HCT116 (cell line): ENCODE data around the gene PPP2R5D. TPM values are rescaled to one million over a fixed set of nuclear protein-coding genes. Genes with fewer than 3 reads are reported as not detected.

Experiments used
- ATAC-seq: fragments of 200-7000 bp; cut with Tn5 transposase; 2 replicates; pipeline ENCODE4 v1.9.1; 2020; ENCODE audit warnings: mild to moderate bottlenecking, moderate library complexity
- BruUV-seq: library from RNA; stranded (reverse); fragments of 400-500 nt; replicated peaks from 2 replicates; lab custom pipeline; 2021; lab: Mats Ljungman, UMichigan
- CTCF ChIA-PET: fragments of 300-600 bp; sonication (Branson Sonifier 250); formaldehyde crosslinking; loops from one replicate; lab custom pipeline; 2021; ENCODE audit warnings: antibody characterized with exemption; lab: Charles Lee
- POLR2A ChIA-PET: fragments of 300-600, 350-600 bp; sonication (Branson Sonifier 250); formaldehyde crosslinking; loops from one replicate; lab custom pipeline; 2021; ENCODE audit warnings: antibody characterized with exemption; lab: Charles Lee
- RAD21 ChIA-PET, 2 experiments: fragments of 300-600 bp; sonication (Branson Sonifier 250); formaldehyde crosslinking; loops; one replicate each; lab custom pipeline; 2023; ENCODE audit warnings: low total read pairs in 2 of 2; ENCODE audit not compliant: uncharacterized antibody in 2 of 2, unreplicated experiment in 2 of 2, low non-redundant PET in 1 of 2; lab: Charles Lee
- DNase-seq: peaks from one replicate; pipeline ENCODE4 v3.0.0-alpha.2; 2010; ENCODE audit warnings: low read depth, low spot score
- H2AFZ ChIP-seq: fragments of 200-600 bp; shearing (Covaris generic), sonication (generic); 2 replicates; pipeline ENCODE4 v1.6.1; 2017; ENCODE audit warnings: low read depth, mixed run types, mixed read lengths, antibody characterized with exemption, low read length; ENCODE audit not compliant: poor library complexity, severe bottlenecking
- H3K27ac ChIP-seq: 2 replicates; pipeline ENCODE4 v1.5.1; 2012; ENCODE audit warnings: low read depth, low read length
- H3K27me3 ChIP-seq: fragments of 200-600 bp; sonication (generic); 2 replicates; pipeline ENCODE4 v1.6.1; 2016; ENCODE audit warnings: mixed run types, low read length, mixed read lengths; ENCODE audit not compliant: insufficient read depth
- H3K36me3 ChIP-seq, 2 experiments: fragments of 200-500 bp in 1 of 2; fragments of 200-600 bp in 1 of 2; sonication (Bioruptor generic) in 1 of 2; sonication (generic) in 1 of 2; 2 replicates each; pipeline versions ENCODE4 v1.5.1 to v1.6.1; 2014 to 2016; ENCODE audit warnings: low read length in 2 of 2, inconsistent platforms in 1 of 2, mixed read lengths in 1 of 2, mixed run types in 1 of 2; ENCODE audit not compliant: insufficient read depth in 2 of 2, control insufficient read depth in 1 of 2
- H3K4me1 ChIP-seq, 2 experiments: fragments of 200-600 bp in 1 of 2; sonication (generic) in 1 of 2; 2 replicates each; pipeline versions ENCODE4 v1.5.1 to v1.6.1; 2012 to 2017; ENCODE audit warnings: low read length in 2 of 2, inconsistent platforms in 1 of 2, mild to moderate bottlenecking in 1 of 2, mixed read lengths in 1 of 2, mixed run types in 1 of 2, moderate library complexity in 1 of 2; ENCODE audit not compliant: insufficient read depth in 2 of 2, control insufficient read depth in 1 of 2
- H3K4me2 ChIP-seq: fragments of 200-600 bp; sonication (generic); 2 replicates; pipeline ENCODE4 v1.6.1; 2017; ENCODE audit warnings: mixed run types, low read length, mixed read lengths
- H3K4me3 ChIP-seq, 2 experiments: fragments of 200-600 bp in 1 of 2; sonication (generic) in 1 of 2; replicated peaks in 1 of 2; 2 replicates each; pipeline ENCODE4 v1.5.1; 2011 to 2016; ENCODE audit warnings: low read length in 2 of 2, control low read depth in 1 of 2, low read depth in 1 of 2, mild to moderate bottlenecking in 1 of 2, mixed read lengths in 1 of 2, mixed run types in 1 of 2
- H3K79me2 ChIP-seq: fragments of 200-600 bp; sonication (generic); 2 replicates; pipeline ENCODE4 v1.6.1; 2017; ENCODE audit warnings: mild to moderate bottlenecking, mixed run types, low read length, moderate library complexity, mixed read lengths; ENCODE audit not compliant: insufficient read depth
- H3K9ac ChIP-seq: fragments of 200-600 bp; sonication (generic); 2 replicates; pipeline ENCODE4 v1.6.1; 2016; ENCODE audit warnings: low read length, mixed read lengths
- H3K9me2 ChIP-seq: fragments of 200-600 bp; sonication (generic), shearing (Covaris generic); 2 replicates; pipeline ENCODE4 v1.6.1; 2017; ENCODE audit warnings: mixed run types, mild to moderate bottlenecking, moderate library complexity; ENCODE audit not compliant: insufficient read depth
- H3K9me3 ChIP-seq, 2 experiments: fragments of 200-500 bp in 1 of 2; fragments of 200-600 bp in 1 of 2; sonication (Bioruptor generic) in 1 of 2; sonication (generic) in 1 of 2; 2 replicates each; pipeline ENCODE4 v1.6.1; 2014 to 2017; ENCODE audit warnings: low read length in 2 of 2, mixed read lengths in 2 of 2, inconsistent platforms in 1 of 2, low read depth in 1 of 2, mild to moderate bottlenecking in 1 of 2, mixed run types in 1 of 2, moderate library complexity in 1 of 2; ENCODE audit not compliant: control insufficient read depth in 1 of 2, insufficient read depth in 1 of 2
- H4K20me1 ChIP-seq: fragments of 200-600 bp; sonication (generic), shearing (Covaris generic); 2 replicates; pipeline ENCODE4 v1.6.1; 2017; ENCODE audit warnings: mixed run types, mild to moderate bottlenecking, moderate library complexity; ENCODE audit not compliant: insufficient read depth
- CBX3 ChIP-seq: IDR thresholded peaks from 2 replicates; pipeline ENCODE4 v1.6.1; 2012; ENCODE audit warnings: low read depth
- CEBPB ChIP-seq: IDR thresholded peaks from 2 replicates; pipeline ENCODE4 v1.6.1; 2012; ENCODE audit warnings: low read depth
- CTCF ChIP-seq, 3 experiments: fragments of 200-600 bp in 1 of 3; sonication (generic) in 1 of 3; IDR thresholded peaks in 2 of 3; conservative IDR thresholded peaks in 1 of 3; 2 replicates each; pipeline ENCODE4 v1.5.1; 2012 to 2017; ENCODE audit warnings: low read depth in 2 of 3, low read length in 2 of 3, antibody characterized with exemption in 1 of 3, borderline replicate concordance in 1 of 3, control low read depth in 1 of 3, mild to moderate bottlenecking in 1 of 3, mixed read lengths in 1 of 3, mixed run types in 1 of 3, moderate library complexity in 1 of 3; ENCODE audit not compliant: insufficient read depth in 1 of 3
- EGR1 ChIP-seq: IDR thresholded peaks from 2 replicates; pipeline ENCODE4 v1.6.1; 2012; ENCODE audit warnings: low read depth
- EZH2phosphoT487 ChIP-seq: fragments of 200-600 bp; IDR thresholded peaks from 2 replicates; pipeline ENCODE4 v1.6.1; 2018; ENCODE audit warnings: antibody characterized with exemption, borderline replicate concordance
- FOSL1 ChIP-seq: IDR thresholded peaks from 2 replicates; pipeline ENCODE4 v1.6.1; 2012; ENCODE audit warnings: low read depth
- JUND ChIP-seq: IDR thresholded peaks from 2 replicates; pipeline ENCODE4 v1.6.1; 2012
- MAX ChIP-seq: IDR thresholded peaks from 2 replicates; pipeline ENCODE4 v1.6.1; 2012
- POLR2A ChIP-seq: IDR thresholded peaks from 2 replicates; pipeline ENCODE4 v1.7.0; 2011; ENCODE audit warnings: borderline replicate concordance; ENCODE audit not compliant: insufficient read depth, insufficient read length; ENCODE audit errors: extremely low read depth
- POLR2AphosphoS5 ChIP-seq: IDR thresholded peaks from 2 replicates; pipeline ENCODE4 v1.6.1; 2011; ENCODE audit warnings: mild to moderate bottlenecking, low read depth, low read length, moderate library complexity
- REST ChIP-seq: IDR thresholded peaks from 2 replicates; pipeline ENCODE4 v1.6.1; 2012; ENCODE audit warnings: low read depth
- SRF ChIP-seq: IDR thresholded peaks from 2 replicates; pipeline ENCODE4 v1.6.1; 2012; ENCODE audit warnings: low read depth
- TCF7L2 ChIP-seq: IDR thresholded peaks from 2 replicates; pipeline ENCODE4 v1.7.0; 2011; ENCODE audit warnings: borderline replicate concordance, inconsistent platforms; ENCODE audit not compliant: insufficient read depth, insufficient read length; ENCODE audit errors: extremely low read depth
- YY1 ChIP-seq: IDR thresholded peaks from 2 replicates; pipeline ENCODE4 v1.6.1; 2011; ENCODE audit warnings: low read length, low read depth, moderate library complexity, mild to moderate bottlenecking; ENCODE audit not compliant: insufficient replicate concordance; ENCODE audit errors: extremely low read depth
- ZBTB33 ChIP-seq: IDR thresholded peaks from 2 replicates; pipeline ENCODE4 v1.6.1; 2011; ENCODE audit warnings: mild to moderate bottlenecking, low read length, moderate library complexity; ENCODE audit not compliant: insufficient replicate concordance; ENCODE audit errors: extremely low read depth
- ZFX ChIP-seq: fragments of 450-650 bp; IDR thresholded peaks from 2 replicates; pipeline ENCODE4 v1.6.1; 2017
- intact Hi-C: fragments of 100-400 bp; cut with micrococcal nuclease; formaldehyde crosslinking; loops from 2 replicates; pipeline ENCODE4 v1.10.0; 2022
- total RNA-seq: library from RNA; stranded (reverse); gene quantifications from one replicate; pipeline ENCODE4 v1.2.1, GENCODE V29; 2021; ENCODE audit not compliant: unreplicated experiment

Gene PPP2R5D
- total RNA-seq, 1 experiment from 2014 or later = 49.6 TPM

- ChIA-PET CTCF (no interaction called here), POLR2A (interaction anchor here (1.2 kb wide), 1 partner anchor 15 kb away, joined by 4 read pairs; the partner anchor contains the start of gene RRP36), RAD21 (no interaction called here)
- Histone ChIP-seq H4K20me1 (no peaks in the 10 kb centered on the region), H2AFZ (no peak overlapping the region), H3K9me3 (no peaks in the 10 kb centered on the region), H3K4me1 (no peaks in the 10 kb centered on the region), H3K27ac (no peak overlapping the region), H3K79me2 (no peaks in the 10 kb centered on the region), H3K36me3 (peaks cover 9 to 15% of the 10 kb centered on the region in 2 experiments), H3K27me3 (no peaks in the 10 kb centered on the region), H3K4me3 (no peak overlapping the region), H3K4me2 (no peak overlapping the region), H3K9ac (no peak overlapping the region), H3K9me2 (no peaks in the 10 kb centered on the region)
- no TSS peak for BruUV-seq
- TF ChIP-seq MAX = no peak
- TF ChIP-seq JUND = no peak
- TF ChIP-seq ZFX = no peak
- TF ChIP-seq REST = no peak
- no peak for TF ChIP-seq TCF7L2
- no peak for TF ChIP-seq EZH2phosphoT487
- no peak for TF ChIP-seq ZBTB33
- TF ChIP-seq CEBPB = no peak
- no peak for TF ChIP-seq CBX3
- TF ChIP-seq EGR1 = no peak
- TF ChIP-seq POLR2AphosphoS5 = no peak
- no peak for TF ChIP-seq POLR2A
- TF ChIP-seq YY1 = no peak
- no peak for TF ChIP-seq CTCF (IDR thresholded peaks at IDR 0.05 in 2 of 3, conservative IDR thresholded peaks at IDR 0.05 in 1 of 3; ENCODE audit: borderline replicate concordance in 1 of 3, insufficient read depth in 1 of 3, low read depth in 2 of 3, low read length in 2 of 3)
- no peak for TF ChIP-seq SRF
- TF ChIP-seq FOSL1 = no peak
- ATAC-seq = no peak
- DNase-seq = no peak
- intact Hi-C loops = no loop called here
These were observed 51.3 kb downstream of the PPP2R5D start for GRCh38 chr6:43035495-43036194.
